ENCODE measurements around the gene HOXB3. TPM values are rescaled to one million over a fixed set of nuclear protein-coding genes. Genes with fewer than 3 reads are reported as not detected.

Gene HOXB3
- total and polyA plus RNA-seq, 2 of the 4 experiments (the other 2 are of a cell fraction): 6.3 to 59.6 TPM

- H2BK5ac ChIP-seq (ENCODE audit: low read depth, low read length, poor library complexity, severe bottlenecking): no peak overlapping the region
- no peak overlapping the region for H2AK9ac ChIP-seq (replicated peaks; ENCODE audit: low read depth, low read length, poor library complexity)
- no peak overlapping the region for H4K5ac ChIP-seq (ENCODE audit: low read depth, low read length)
- no peak overlapping the region for H3K4me3 ChIP-seq (ENCODE audit: insufficient read depth, low read depth, low read length)
- H4K20me1 ChIP-seq (ENCODE audit: insufficient read depth, low read length): no peaks in the 10 kb centered on the region
- H3K27me3 ChIP-seq (ENCODE audit: control insufficient read depth, insufficient read depth, low read length): no peaks in the 10 kb centered on the region
- no peak overlapping the region for H2AFZ ChIP-seq (replicated peaks; ENCODE audit: low read length, poor library complexity)
- H3K9ac ChIP-seq (ENCODE audit: low read depth, low read length): no peak overlapping the region
- peak overlapping the region; percentile 38; the same call in 1 of the 2 replicates for H2BK120ac ChIP-seq (ENCODE audit: low read depth, low read length)
- peak overlapping the region; percentile 30; the same call in 1 of the 3 replicates for H2BK15ac ChIP-seq (ENCODE audit: low read depth, low read length)
- H3K23ac ChIP-seq (ENCODE audit: low read depth, low read length): no peak overlapping the region
- WGBS, 2 experiments (ENCODE audit: extremely low coverage in 2 of 2, insufficient read length in 1 of 2): no CpG with 5 or more reads among the region's 4 CpGs
- H3K4ac ChIP-seq (ENCODE audit: low read depth, low read length): peak overlapping the region; percentile 12; the same call in 1 of the 2 replicates
- intact Hi-C loops (cut with micrococcal nuclease) (no loop called here), dilution Hi-C loops (cut with HindIII; ENCODE audit: low sequenced_read_pairs, unreplicated experiment) (no loop called here), in situ Hi-C loops (cut with MboI; ENCODE audit: low sequenced_read_pairs) (no loop called here)
- ChIA-PET CTCF (interaction anchor here (1.5 to 2.0 kb wide), 2 partner anchors 7 to 20 kb away, joined by 4 to 6 read pairs; no protein-coding TSS in a partner anchor), POLR2A (ENCODE audit: unreplicated experiment) (no interaction called here)
- no peak overlapping the region for H3K27ac ChIP-seq (ENCODE audit: insufficient read depth, low read length)
- peaks cover 0 to 16% of the 10 kb centered on the region in 2 experiments; a peak in 2 of 4 replicates for H3K79me1 ChIP-seq (ENCODE audit: low read depth in 1 of 2, low read length in 2 of 2)
- H3K4me2 ChIP-seq (ENCODE audit: low read depth, low read length): no peak overlapping the region
- H3K18ac ChIP-seq (ENCODE audit: low read depth, low read length): peak overlapping the region; percentile 7; the same call in 1 of the 2 replicates
- peak overlapping the region; percentile 52; the same call in 1 of the 2 replicates for H2AK5ac ChIP-seq (ENCODE audit: low read depth, low read length)
- H3K9me3 ChIP-seq (ENCODE audit: control insufficient read depth, insufficient read depth, low read length): no peaks in the 10 kb centered on the region
- no peak overlapping the region for H4K91ac ChIP-seq (ENCODE audit: insufficient read depth, low read depth, low read length)
- TF ChIP-seq FOS (IDR thresholded peaks at IDR 0.05; ENCODE audit: low read depth, low read length) (no peak), MAZ (IDR thresholded peaks at IDR 0.05; ENCODE audit: borderline replicate concordance, low read depth, low read length) (no peak), MXI1 (IDR thresholded peaks at IDR 0.05; ENCODE audit: borderline replicate concordance, low read depth, low read length) (no peak), CHD1 (IDR thresholded peaks at IDR 0.05; ENCODE audit: low read depth, low read length) (no peak), RAD21 (IDR thresholded peaks at IDR 0.05; ENCODE audit: low read length) (no peak), SMC3 (IDR thresholded peaks at IDR 0.05; ENCODE audit: low read depth, low read length) (no peak), RFX5 (IDR thresholded peaks at IDR 0.05; ENCODE audit: low read depth, low read length) (no peak), USF2 (IDR thresholded peaks at IDR 0.05; ENCODE audit: low read depth, low read length) (no peak), NFE2L2 (IDR thresholded peaks at IDR 0.05; ENCODE audit: low read depth, low read length) (no peak), BHLHE40 (IDR thresholded peaks at IDR 0.05; ENCODE audit: low read depth, low read length) (no peak), RCOR1 (IDR thresholded peaks at IDR 0.05; ENCODE audit: insufficient replicate concordance, low read length) (no peak)
- ATAC-seq (ENCODE audit: low read depth) (no peak), DNase-seq (no peak)
- no peak overlapping the region for H4K8ac ChIP-seq (ENCODE audit: low read depth in 2 of 2, low read length in 2 of 2)
- H3K9me1 ChIP-seq (ENCODE audit: insufficient read depth, low read length): peaks cover 19% of the 10 kb centered on the region; the same call in 1 of the 2 replicates
- BruUV-seq (replicated peaks): no TSS peak
- H3K14ac ChIP-seq (replicated peaks; ENCODE audit: low read depth, low read length): no peak overlapping the region; the same call in 1 of the 2 replicates
- no peak overlapping the region for H3K56ac ChIP-seq (ENCODE audit: extremely low read depth, insufficient read depth, low read length)
- H2BK20ac ChIP-seq (ENCODE audit: low read depth, low read length): peak overlapping the region; percentile 11; the same call in 1 of the 2 replicates
- peaks cover 32% of the 10 kb centered on the region for H3K4me1 ChIP-seq (ENCODE audit: control insufficient read depth, insufficient read depth, low read length)
- no peaks in the 10 kb centered on the region for H3K36me3 ChIP-seq (ENCODE audit: control insufficient read depth, insufficient read depth, low read length)
Observed at GRCh38 chr17:48502901-48503300, 87.1 kb downstream of the HOXB3 start.
